CD4-positive, alpha-beta T cell (primary cell): ENCODE measurements around the gene ENO1. TPM values are rescaled to one million over a fixed set of nuclear protein-coding genes. Genes with fewer than 3 reads are reported as not detected.

Experiments used
- ATAC-seq: fragments of 200-7000 bp; cut with Tn5 transposase; one replicate; pipeline ENCODE4 v1.10.0; 2022; ENCODE audit warnings: mild to moderate bottlenecking; ENCODE audit not compliant: poor library complexity
- CTCF ChIA-PET: fragments of 350-600 bp; sonication (Branson Sonifier 250); formaldehyde crosslinking; loops from one replicate; lab custom pipeline; 2021; ENCODE audit warnings: antibody characterized with exemption, inconsistent platforms; lab: Charles Lee
- POLR2A ChIA-PET: fragments of 350-600 bp; sonication (Branson Sonifier 250); formaldehyde crosslinking; loops from one replicate; lab custom pipeline; 2021; ENCODE audit warnings: antibody characterized with exemption, inconsistent platforms; lab: Charles Lee
- DNase-seq, 14 experiments: peaks; one replicate each; pipeline ENCODE4 v3.0.0-alpha.2; 2013 to 2020; ENCODE audit warnings: mixed read lengths in 2 of 14
- H3K27ac ChIP-seq, 2 donors: one replicate each; pipeline versions ENCODE4 v1.5.1 to v1.7.0; 2013; ENCODE audit warnings: low read length in 2 of 2, low read depth in 1 of 2, mild to moderate bottlenecking in 1 of 2
- H3K27me3 ChIP-seq, 2 experiments: 1 replicate in 1 of 2; 2 replicates in 1 of 2; pipeline versions ENCODE4 v1.6.1 to v1.7.0; 2013; ENCODE audit warnings: low read length in 2 of 2, control low read depth in 1 of 2, mild to moderate bottlenecking in 1 of 2, moderate library complexity in 1 of 2; ENCODE audit not compliant: insufficient read depth in 2 of 2, control insufficient read depth in 1 of 2
- H3K36me3 ChIP-seq: one replicate; pipeline ENCODE4 v1.6.1; 2013; ENCODE audit warnings: low read length, control low read depth; ENCODE audit not compliant: insufficient read depth
- H3K4me1 ChIP-seq: one replicate; pipeline ENCODE4 v1.6.1; 2013; ENCODE audit warnings: low read length, control low read depth; ENCODE audit not compliant: insufficient read depth
- H3K4me3 ChIP-seq: one replicate; pipeline ENCODE4 v1.5.1; 2013; ENCODE audit warnings: mild to moderate bottlenecking, low read length, moderate library complexity
- H3K9me3 ChIP-seq, 2 experiments: 1 replicate in 1 of 2; 2 replicates in 1 of 2; pipeline versions ENCODE4 v1.6.1 to v1.7.0; 2013; ENCODE audit warnings: low read length in 2 of 2, mild to moderate bottlenecking in 2 of 2, control low read depth in 1 of 2, moderate library complexity in 1 of 2; ENCODE audit not compliant: control insufficient read depth in 1 of 2, insufficient read depth in 1 of 2
- H3K27ac Mint-ChIP-seq: one replicate; pipeline ENCODE4 v1.8.0; 2020; ENCODE audit warnings: mixed read lengths
- H3K27me3 Mint-ChIP-seq: one replicate; pipeline ENCODE4 v1.8.0; 2021; ENCODE audit warnings: mixed read lengths
- H3K36me3 Mint-ChIP-seq: one replicate; pipeline ENCODE4 v1.8.0; 2021; ENCODE audit warnings: low read depth, mixed read lengths
- H3K4me1 Mint-ChIP-seq: one replicate; pipeline ENCODE4 v1.8.0; 2021; ENCODE audit warnings: low read depth, mixed read lengths
- H3K4me3 Mint-ChIP-seq: one replicate; pipeline ENCODE4 v1.8.0; 2020; ENCODE audit warnings: mild to moderate bottlenecking, mixed read lengths
- H3K9me3 Mint-ChIP-seq: one replicate; pipeline ENCODE4 v1.8.0; 2020; ENCODE audit warnings: mixed read lengths
- intact Hi-C, 2 experiments: fragments of 100-400 bp; cut with DNase I in 1 of 2; cut with micrococcal nuclease in 1 of 2; formaldehyde crosslinking; loops; one replicate each; pipeline versions ENCODE4 v1.15.1 to v1.9.0; 2023 to 2025; cut with DNase I, micrococcal nuclease
- total RNA-seq, 174 experiments: library from RNA in 2 of 174; stranded (reverse) in 2 of 174; gene quantifications; one replicate each; pipeline ENCODE4 v1.2.3 and lab custom pipeline; 2021 to 2026
- TF ChIP-seq, protein P1 (sequence below): fragments of 200-600 bp; IDR thresholded peaks from one replicate; pipeline ENCODE4 v1.8.0; 2022; ENCODE audit warnings: antibody characterized with exemption, mild to moderate bottlenecking

The ENO1 gene
- total RNA-seq, 2 experiments from 2014 or later = 120 to 129 TPM

DNA sequence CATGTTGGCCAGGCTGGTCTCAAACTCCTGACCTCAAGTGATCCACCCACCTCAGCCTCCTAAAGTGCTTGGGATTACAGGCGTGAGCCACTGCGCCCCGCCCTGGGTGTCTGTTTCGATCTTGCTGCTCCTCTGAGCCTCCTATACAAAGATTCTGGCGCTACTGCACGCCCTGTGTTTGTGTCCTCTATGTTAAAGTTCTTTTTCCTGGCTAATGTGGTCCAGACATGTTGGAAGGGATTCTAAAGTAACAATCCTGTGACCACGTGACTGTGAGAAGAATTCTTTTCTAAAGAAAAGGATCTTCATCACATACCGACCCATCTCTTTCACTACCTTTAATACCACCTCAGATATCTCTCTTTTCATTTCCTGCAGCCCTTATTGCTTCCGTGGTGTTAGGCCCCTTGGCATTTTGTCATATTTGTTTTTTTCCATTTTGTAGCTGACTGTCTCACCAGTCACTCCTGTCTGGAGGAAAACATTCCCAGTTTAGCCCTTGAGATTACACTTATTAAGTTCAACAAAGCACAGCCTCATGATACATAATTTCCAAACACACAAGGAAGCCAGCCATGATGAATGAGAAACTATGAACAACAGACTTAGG is 27.2 kb upstream of the ENO1 start:
- POLR2A ChIA-PET = no interaction called here
- no peaks in the 10 kb centered on the region for H3K27me3 Mint-ChIP-seq
- H3K36me3 Mint-ChIP-seq = no peaks in the 10 kb centered on the region
- DNase-seq (no peak), ATAC-seq (no peak)
- no peak overlapping the region for H3K4me3 Mint-ChIP-seq
- CTCF ChIA-PET = interaction anchor here (0.7 kb wide), 1 partner anchor 80 kb away, joined by 3 read pairs; no protein-coding TSS in a partner anchor
- no peaks in the 10 kb centered on the region for H3K4me1 Mint-ChIP-seq
- no peaks in the 10 kb centered on the region for H3K9me3 Mint-ChIP-seq
- Histone ChIP-seq H3K36me3 (no peaks in the 10 kb centered on the region), H3K9me3 (no peaks in the 10 kb centered on the region), H3K27ac (no peak overlapping the region), H3K4me1 (peaks cover 1% of the 10 kb centered on the region), H3K4me3 (no peak overlapping the region), H3K27me3 (no peaks in the 10 kb centered on the region)
- intact Hi-C loops = no loop called here
- H3K27ac Mint-ChIP-seq = no peak overlapping the region
- TF ChIP-seq, protein P1, sequence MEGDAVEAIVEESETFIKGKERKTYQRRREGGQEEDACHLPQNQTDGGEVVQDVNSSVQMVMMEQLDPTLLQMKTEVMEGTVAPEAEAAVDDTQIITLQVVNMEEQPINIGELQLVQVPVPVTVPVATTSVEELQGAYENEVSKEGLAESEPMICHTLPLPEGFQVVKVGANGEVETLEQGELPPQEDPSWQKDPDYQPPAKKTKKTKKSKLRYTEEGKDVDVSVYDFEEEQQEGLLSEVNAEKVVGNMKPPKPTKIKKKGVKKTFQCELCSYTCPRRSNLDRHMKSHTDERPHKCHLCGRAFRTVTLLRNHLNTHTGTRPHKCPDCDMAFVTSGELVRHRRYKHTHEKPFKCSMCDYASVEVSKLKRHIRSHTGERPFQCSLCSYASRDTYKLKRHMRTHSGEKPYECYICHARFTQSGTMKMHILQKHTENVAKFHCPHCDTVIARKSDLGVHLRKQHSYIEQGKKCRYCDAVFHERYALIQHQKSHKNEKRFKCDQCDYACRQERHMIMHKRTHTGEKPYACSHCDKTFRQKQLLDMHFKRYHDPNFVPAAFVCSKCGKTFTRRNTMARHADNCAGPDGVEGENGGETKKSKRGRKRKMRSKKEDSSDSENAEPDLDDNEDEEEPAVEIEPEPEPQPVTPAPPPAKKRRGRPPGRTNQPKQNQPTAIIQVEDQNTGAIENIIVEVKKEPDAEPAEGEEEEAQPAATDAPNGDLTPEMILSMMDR = no peak

DNA sequence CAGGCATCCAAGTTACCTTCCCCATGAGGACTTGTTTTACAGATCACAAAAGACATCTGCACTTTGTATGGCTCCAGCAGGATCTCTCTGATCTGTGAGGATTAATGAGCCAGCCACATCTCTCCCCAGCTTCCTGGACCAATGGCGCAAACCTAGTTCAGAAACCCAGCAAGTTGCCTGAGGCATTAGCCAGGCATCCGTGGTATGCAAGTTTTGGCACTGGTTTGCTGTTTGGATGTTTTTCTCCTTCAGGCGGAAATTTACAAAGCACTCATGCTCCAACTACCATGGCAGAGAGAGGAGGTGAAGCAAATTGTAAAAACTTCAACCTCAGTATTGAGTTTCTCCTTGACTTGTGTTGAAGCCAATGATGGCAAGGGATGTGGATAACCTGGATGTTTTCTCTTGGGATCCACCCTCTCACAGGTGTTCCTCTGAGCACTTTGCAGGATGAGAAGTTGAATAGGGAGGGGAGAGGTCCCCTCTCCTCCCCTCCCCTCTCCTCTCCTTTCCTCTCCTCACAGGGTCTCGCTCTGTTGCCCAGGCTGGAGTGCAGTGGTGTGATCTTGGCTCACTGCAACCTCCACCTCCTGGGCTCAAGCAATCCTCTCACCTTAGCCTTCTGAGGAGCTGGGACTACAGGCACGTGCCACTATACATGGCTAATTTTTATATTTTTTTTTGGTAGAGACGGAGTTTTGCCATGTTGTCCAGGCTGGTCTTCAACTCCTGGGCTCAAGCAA is 25.6 kb upstream of the ENO1 start:
- Mint-ChIP-seq H3K27me3 (no peaks in the 10 kb centered on the region), H3K9me3 (no peaks in the 10 kb centered on the region), H3K36me3 (no peaks in the 10 kb centered on the region), H3K27ac (no peak overlapping the region), H3K4me3 (no peak overlapping the region), H3K4me1 (peaks cover 12% of the 10 kb centered on the region)
- intact Hi-C loops = no loop called here
- ChIA-PET POLR2A (no interaction called here), CTCF (no interaction called here)
- ATAC-seq (no peak), DNase-seq (no peak)
- Histone ChIP-seq H3K27me3 (no peaks in the 10 kb centered on the region), H3K9me3 (no peaks in the 10 kb centered on the region), H3K4me3 (no peak overlapping the region), H3K36me3 (no peaks in the 10 kb centered on the region), H3K4me1 (peaks cover 18% of the 10 kb centered on the region), H3K27ac (no peak overlapping the region)
- TF ChIP-seq, protein P1 = no peak

DNA sequence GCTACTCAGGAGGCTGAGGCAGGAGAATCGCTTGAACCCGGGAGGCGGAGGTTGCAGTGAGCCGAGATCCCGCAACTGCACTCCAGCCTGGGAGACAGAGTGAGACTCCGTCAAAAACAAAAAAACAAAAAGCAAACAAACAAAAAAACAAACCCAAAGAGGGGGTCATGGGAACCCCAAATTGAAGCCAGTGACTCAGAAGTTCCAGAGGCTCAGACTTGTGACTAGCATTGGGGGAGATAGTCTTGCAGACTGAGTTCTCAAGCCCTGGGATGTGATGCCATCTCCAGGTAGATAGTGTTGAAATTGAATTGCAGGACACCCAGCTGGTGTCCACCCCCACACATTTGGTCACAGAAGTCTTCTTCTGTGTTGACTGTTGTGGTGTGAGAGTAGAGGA is 24.9 kb upstream of the ENO1 start:
- Histone ChIP-seq H3K27ac (no peak overlapping the region), H3K4me1 (peaks cover 23% of the 10 kb centered on the region), H3K27me3 (no peaks in the 10 kb centered on the region), H3K36me3 (no peaks in the 10 kb centered on the region), H3K4me3 (no peak overlapping the region), H3K9me3 (no peaks in the 10 kb centered on the region)
- no peaks in the 10 kb centered on the region for H3K27me3 Mint-ChIP-seq
- intact Hi-C loops = no loop called here
- H3K27ac Mint-ChIP-seq = no peak overlapping the region
- no peak for ATAC-seq
- no peaks in the 10 kb centered on the region for H3K36me3 Mint-ChIP-seq
- DNase-seq = peak in 2 of 14 experiments; percentile 11 to 27
- CTCF ChIA-PET = no interaction called here
- TF ChIP-seq, protein P1 = no peak
- no peak overlapping the region for H3K4me3 Mint-ChIP-seq
- peaks cover 17% of the 10 kb centered on the region for H3K4me1 Mint-ChIP-seq
- POLR2A ChIA-PET = no interaction called here
- no peaks in the 10 kb centered on the region for H3K9me3 Mint-ChIP-seq
